Stimulated activated CD8-positive, alpha-beta memory T cell treated with anti-CD3 and anti-CD28 coated beads, Interleukin-12 subunit alpha, Interleukin-12 subunit beta, amount 100 ng/mL, for 24 hours (primary cell): ENCODE results near the gene SLC2A5.
"Not testable (repeated sequence)": the region's sequence is repeated elsewhere in the genome, so short reads cannot be mapped to it uniquely, and the experiment has no call there.

Source experiments
- DNase-seq: peaks from one replicate; pipeline ENCODE4 v3.0.0-alpha.2; 2020; ENCODE audit errors: extremely low read depth

Gene SLC2A5

DNA sequence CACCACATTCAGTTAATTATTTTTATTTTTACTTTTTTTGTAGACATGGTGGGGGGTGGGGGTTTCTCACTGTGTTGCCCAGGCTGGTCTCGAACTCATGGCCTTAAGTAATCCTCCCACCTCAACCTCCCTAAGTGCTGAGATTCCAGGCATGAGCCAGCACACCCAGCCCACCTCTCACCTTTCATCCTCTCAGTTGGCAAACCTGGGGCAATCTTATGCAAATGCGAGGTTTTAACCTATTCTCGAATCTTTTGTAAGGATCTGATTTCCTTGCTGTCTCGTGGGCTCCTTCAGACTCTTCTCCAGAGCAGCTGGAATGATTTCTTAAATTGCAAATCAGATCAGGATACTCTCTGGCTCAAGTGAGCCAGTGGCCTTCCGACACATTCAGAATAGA is 36.1 kb downstream of the SLC2A5 start:
- DNase-seq: no peak

DNA sequence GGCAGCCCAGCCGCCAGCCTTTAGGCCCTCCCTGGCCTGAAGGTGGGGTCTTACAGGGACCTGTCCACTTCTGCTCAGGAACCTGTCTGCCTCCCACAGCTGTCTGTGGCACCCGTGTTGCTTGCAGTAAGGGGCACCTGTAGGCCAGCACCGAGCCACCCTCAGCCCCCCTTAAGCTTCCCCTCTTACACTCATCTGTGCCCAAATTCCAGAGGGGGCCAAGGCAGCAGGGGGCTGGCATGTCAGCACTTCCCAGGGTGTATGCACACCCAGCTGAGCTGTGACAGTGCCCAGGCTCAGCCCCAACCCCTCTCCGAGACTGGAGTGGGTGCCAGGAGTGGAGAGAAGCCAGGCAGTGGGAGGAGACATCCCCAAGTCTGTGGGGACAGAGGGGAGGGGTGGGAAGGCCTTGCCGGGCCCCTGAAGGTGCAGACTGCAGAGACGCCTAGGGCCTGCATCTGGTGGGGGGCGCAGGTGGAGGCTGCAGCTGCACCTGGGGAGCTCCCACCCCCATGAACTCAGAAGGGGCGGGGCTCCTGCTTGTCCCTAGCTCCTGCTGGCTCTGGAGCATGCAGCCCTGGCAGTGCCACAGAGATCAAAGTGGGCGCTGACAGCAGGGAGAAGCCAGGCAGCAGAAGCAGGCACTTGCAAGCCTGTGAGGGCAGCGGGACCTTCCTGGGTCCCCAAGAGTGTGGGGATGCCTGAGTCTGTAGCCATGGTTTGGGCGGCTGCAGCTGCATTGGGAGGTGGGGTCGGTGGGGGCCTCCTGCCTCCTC is 37.8 kb downstream of the SLC2A5 start:
- no peak for DNase-seq

GRCh38 chr1:9031077-9031476 is 38.4 kb downstream of the SLC2A5 start:
- not testable (repeated sequence) for DNase-seq

DNA sequence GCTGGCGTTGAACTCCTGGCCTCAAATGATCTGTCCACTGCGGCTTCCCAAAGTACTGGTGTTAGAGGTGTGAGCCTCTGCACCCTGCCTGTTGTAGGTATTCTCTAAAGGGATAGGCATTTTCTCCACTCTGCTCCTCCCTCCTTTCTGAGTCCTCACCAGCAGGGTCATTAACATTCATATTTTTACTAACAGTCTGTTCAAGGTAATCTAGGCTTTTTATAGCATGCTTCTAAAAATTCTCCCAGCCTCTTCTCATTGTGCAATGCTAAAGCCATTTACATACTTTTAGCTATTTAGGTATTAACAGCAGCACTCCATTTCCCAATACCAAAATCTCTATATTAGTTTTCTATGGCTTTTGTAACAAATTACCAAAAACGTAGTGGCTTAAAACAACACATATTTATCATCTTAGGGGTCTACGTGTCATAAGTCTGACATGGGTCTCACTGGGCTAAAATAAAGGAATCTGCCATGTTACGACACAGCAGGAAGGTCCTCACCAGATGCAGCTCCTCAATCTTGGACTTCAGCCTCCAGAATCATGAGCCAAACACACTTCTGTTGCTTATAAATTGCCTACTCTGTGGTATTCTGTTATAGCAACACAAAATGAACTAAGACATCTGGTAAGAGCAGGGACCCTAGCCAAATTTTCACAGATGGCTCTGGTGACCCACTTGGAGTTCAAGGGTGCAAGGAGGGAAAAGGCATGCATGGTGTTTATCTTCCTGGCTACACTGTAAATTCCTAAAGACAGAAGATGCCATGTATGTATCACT is 40.3 kb downstream of the SLC2A5 start:
- no peak for DNase-seq

- no peak for DNase-seq
These were observed 42.1 kb downstream of the SLC2A5 start for GRCh38 chr1:9027307-9027706.

DNA sequence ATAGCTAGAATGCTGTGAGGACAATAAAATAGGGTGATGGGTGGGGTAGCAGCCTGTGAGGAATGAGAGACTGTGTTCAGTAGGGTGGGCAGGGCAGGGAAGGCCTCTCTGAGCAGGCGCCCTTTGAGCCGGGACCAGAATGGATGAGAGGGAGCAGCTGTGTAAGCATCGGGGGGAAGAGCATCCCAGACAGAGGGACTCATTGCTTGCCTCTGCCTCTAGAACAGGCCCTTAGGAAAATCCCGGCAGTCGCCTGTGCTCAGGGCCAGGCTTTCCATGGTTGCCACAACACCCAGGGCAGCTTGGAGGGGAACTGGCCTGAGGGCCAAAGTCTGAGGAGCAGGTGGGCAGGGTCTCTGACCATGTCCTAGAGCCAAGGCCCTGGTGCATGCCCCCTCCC is 44.0 kb downstream of the SLC2A5 start:
- no peak for DNase-seq

GRCh38 chr1:9024837-9025236 is 44.6 kb downstream of the SLC2A5 start:
- DNase-seq: no peak

- no peak for DNase-seq
These were observed 46.7 kb downstream of the SLC2A5 start for GRCh38 chr1:9022773-9023172.

GRCh38 chr1:9022026-9022738 is 47.3 kb downstream of the SLC2A5 start:
- DNase-seq: not testable (repeated sequence)

DNA sequence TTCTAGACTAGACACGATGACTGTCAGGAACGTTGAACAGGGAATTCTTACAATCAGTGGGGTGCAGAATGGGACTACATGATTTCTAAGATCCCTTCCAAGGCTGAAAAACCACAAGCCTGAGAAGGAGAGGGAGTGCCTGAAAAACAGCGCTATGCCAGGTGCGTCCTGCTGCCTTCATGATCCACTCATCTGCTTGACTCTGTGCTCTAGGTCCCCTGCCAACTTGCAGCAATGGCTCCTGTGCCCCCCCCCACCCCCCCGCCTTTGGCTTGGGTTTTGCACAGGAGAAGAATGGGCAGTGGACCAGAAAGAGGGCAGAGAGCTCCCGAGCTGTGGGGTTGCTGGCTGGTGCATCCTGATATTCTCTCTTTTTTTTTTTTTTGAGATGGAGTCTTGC is 49.1 kb downstream of the SLC2A5 start:
- no peak for DNase-seq

- no peak for DNase-seq
These were observed 49.5 kb downstream of the SLC2A5 start for GRCh38 chr1:9019896-9020295.

DNA sequence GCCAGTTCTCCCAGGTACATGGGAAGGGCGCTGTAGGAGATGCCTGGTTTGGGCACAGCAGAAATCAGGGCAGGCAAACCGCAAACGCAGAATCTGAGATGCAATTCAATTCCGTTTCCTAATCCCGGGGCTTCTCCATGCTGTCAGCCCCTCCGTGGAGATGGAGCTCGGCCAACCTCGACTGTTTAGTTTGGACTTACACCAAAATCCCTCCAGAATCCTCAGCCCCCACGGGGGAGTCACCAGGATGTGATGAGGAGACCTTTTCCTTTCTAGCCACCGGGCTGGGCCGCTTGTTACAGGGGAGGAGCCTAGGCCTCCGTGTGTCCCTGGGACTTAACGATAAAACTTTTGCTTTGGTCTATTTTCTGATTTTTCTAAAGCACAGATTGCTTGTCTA is 51.1 kb downstream of the SLC2A5 start:
- no peak for DNase-seq

GRCh38 chr1:9016455-9016854 is 53.0 kb downstream of the SLC2A5 start:
- no peak for DNase-seq

DNA sequence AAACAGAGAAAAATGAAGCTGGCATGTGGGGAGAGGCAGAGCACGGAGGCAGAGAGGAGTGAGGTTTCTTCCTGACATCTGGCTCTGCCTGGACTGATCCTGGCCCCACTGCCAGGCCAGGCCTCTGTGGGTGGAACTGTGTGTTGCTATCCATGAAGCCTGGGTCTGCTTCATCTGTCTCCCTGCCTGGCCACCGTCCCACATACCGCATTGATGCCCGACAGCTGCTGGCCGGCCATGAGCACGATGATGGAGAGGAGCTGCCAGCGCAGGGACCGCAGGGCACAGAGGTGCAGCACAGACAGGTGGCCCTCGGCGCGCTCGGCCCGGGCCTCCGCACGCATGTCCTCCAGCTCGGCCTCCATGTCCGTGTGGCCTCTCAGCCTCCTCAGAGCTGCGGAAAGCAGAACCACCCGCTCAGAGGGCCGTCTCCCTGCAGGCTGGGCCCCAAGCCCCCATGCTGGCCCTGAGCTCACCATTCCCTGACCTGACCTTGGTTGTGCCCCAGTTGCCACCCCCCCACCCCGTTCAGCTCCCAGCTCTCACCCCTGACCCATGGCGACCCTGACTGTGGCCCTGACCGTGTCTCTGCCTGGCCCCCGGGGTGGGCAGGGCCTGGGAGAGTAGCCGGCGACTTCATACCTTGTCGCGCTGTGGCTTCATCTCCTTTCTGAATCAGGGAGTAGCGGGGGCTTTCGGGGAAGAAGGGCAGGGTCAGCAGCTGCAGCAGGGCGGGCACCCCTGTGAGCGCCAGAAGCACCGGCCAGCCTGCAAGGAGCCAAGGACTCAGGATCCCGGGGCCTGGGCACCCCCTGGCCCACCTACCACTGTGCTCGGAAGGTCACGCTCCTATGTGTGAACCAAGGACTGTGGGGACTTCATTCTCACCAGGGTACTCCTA is 54.7 kb downstream of the SLC2A5 start:
- DNase-seq: no peak

DNA sequence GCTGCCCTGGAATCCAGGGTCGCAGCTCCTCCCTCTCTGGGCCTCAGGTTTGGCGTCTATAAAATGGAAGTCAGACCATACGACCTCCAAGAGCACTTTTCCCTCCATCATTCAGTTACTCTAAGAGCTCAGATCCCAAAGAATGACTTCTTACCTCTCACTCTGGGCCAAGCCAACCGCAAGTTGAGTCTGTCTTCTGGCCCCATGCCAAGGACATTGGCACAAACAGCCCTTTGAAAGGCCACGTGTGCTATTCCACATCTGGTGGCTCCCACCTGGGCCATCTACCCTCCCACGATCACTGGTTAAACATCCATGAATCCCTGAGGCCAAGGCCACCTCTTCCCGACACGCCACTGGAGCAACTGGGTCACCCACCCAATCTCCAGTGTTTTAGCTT is 55.6 kb downstream of the SLC2A5 start:
- no peak for DNase-seq

DNA sequence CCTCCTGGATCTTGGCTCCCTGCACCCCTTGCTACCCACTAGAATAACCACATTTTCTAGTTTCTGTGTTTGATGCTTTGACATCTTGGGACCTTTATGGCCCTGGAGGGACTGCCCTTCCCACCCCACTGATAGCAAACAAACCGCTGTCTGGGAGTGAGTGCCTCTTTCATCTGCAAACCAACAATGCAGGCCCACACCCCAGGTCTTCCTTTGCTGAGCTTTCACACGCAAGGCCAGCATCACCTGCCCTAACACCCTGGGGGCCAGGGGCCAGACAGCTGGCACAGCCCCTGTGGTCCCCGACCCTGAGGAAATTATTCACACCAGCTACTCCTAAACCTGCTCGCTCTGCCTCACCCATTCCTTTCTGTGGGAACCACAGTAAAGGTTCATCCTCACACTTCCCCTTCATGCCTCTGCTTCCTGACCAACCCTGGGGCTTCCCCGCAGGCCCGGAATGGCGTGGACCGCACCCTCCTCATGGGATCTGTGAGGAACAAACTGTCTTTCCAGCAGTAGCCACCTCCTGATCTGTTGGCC is 58.6 kb downstream of the SLC2A5 start:
- DNase-seq: no peak

GRCh38 chr1:9009438-9010370 is 59.7 kb downstream of the SLC2A5 start:
- no peak for DNase-seq

GRCh38 chr1:9008236-9008635 is 61.2 kb downstream of the SLC2A5 start:
- DNase-seq: no peak

DNA sequence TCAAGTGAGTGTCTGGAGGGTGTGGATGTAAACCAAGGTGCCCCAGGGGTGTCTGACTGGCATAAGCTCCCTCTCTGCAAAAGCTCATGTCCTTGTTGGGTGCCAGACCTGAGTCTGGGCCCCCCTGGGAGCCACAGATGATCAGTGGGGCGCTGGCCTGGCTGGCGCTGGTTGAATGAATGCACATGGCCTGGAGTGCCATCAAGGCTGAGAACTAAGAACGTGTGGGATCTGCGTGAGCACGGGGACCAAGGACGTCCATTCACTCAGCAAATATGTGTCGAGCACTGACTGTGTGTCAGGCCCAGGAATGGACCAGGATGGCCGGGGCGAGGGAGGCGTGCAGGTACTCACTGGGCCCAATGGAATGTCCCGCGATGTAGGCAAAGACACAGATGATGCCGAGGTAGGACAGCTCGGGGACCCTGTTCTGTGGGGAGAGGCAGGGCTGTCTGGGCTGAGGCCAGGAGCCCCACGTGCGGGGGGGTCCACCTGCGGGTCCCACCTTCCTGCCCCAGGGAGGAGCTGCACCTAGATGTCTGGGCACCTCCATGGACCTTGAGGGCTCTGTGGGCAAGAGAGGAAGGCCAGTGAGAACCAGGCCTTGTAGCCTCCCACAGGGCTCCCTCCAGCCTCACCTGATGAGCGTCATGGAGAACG is 62.3 kb downstream of the SLC2A5 start:
- DNase-seq: no peak

DNA sequence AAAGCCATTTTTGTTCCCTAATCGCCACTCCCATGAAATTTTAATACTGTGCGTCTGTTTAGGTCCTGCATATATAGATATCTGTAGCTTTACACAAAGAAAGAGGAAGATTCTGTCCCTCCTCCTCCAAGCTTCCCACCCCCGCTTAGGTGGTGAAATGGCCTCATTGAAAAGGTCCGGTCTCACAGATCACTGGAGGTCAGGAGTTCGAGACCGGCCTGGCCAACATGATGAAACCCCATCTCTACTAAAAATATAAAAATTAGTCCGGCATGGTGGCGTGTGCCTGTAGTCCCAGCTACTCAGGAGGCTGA is 64.1 kb downstream of the SLC2A5 start:
- no peak for DNase-seq
